ENCODE results near the gene VAV2. TPM values are rescaled to one million over a fixed set of nuclear protein-coding genes. Genes with fewer than 3 reads are reported as not detected.
A peak's percentile ranks its signal among the peaks of the same experiment; 100 is the strongest.

The VAV2 gene
- total and polyA plus RNA-seq, 2 of the 4 experiments (the other 2 are of a cell fraction), result 10.8 to 13.4 TPM

GRCh38 chr9:133773889-133774655 is 218.1 kb downstream of the VAV2 start:
- ChIA-PET POLR2A (ENCODE audit: unreplicated experiment) (no interaction called here), CTCF (interaction anchor here (0.5 to 0.9 kb wide), 2 partner anchors 8 to 249 kb away, joined by 3 read pairs; no protein-coding TSS in a partner anchor)
- no peak overlapping the region for H3K4me3 ChIP-seq (ENCODE audit: insufficient read depth, low read depth, low read length)
- H3K36me3 ChIP-seq (ENCODE audit: control insufficient read depth, insufficient read depth, low read length), result peaks cover 58% of the 10 kb centered on the region
- dilution Hi-C loops (cut with HindIII; ENCODE audit: low sequenced_read_pairs, unreplicated experiment), result no loop called here
- H4K91ac ChIP-seq (ENCODE audit: insufficient read depth, low read depth, low read length), result peak overlapping the region; percentile 18
- H3K9me3 ChIP-seq (ENCODE audit: control insufficient read depth, insufficient read depth, low read length), result no peaks in the 10 kb centered on the region
- intact Hi-C loops (cut with micrococcal nuclease), result no loop called here
- H4K5ac ChIP-seq (ENCODE audit: low read depth, low read length), result no peak overlapping the region
- no peak overlapping the region for H3K9ac ChIP-seq (ENCODE audit: low read depth, low read length)
- no peak overlapping the region for H2AK5ac ChIP-seq (ENCODE audit: low read depth, low read length)
- H4K8ac ChIP-seq (ENCODE audit: low read depth in 2 of 2, low read length in 2 of 2), result peak overlapping the region in 1 of 2 experiments; percentile 9; a peak in 1 of 4 replicates
- H3K79me1 ChIP-seq (ENCODE audit: low read depth in 1 of 2, low read length in 2 of 2), result no peaks in the 10 kb centered on the region; a peak in 1 of 4 replicates
- H3K4me1 ChIP-seq (ENCODE audit: control insufficient read depth, insufficient read depth, low read length), result peaks cover 4% of the 10 kb centered on the region; the same call in 1 of the 2 replicates
- TF ChIP-seq FOS (IDR thresholded peaks at IDR 0.05; ENCODE audit: low read depth, low read length) (no peak), MXI1 (IDR thresholded peaks at IDR 0.05; ENCODE audit: borderline replicate concordance, low read depth, low read length) (no peak), CEBPB (IDR thresholded peaks at IDR 0.05; ENCODE audit: low read depth, low read length) (no peak), RFX5 (IDR thresholded peaks at IDR 0.05; ENCODE audit: low read depth, low read length) (no peak), CTCF (conservative IDR thresholded peaks at IDR 0.05; ENCODE audit: low read depth, low read length) (no peak), NFE2L2 (IDR thresholded peaks at IDR 0.05; ENCODE audit: low read depth, low read length) (no peak), BHLHE40 (IDR thresholded peaks at IDR 0.05; ENCODE audit: low read depth, low read length) (peak; percentile 29; the same call in 1 of the 2 replicates)
- no peak overlapping the region for H2AK9ac ChIP-seq (replicated peaks; ENCODE audit: low read depth, low read length, poor library complexity)
- in situ Hi-C loops (cut with MboI; ENCODE audit: low sequenced_read_pairs), result no loop called here
- peak overlapping the region; percentile 42; the same call in 1 of the 2 replicates for H3K4me2 ChIP-seq (ENCODE audit: low read depth, low read length)
- H3K27me3 ChIP-seq (ENCODE audit: control insufficient read depth, insufficient read depth, low read length), result no peaks in the 10 kb centered on the region
- H2AFZ ChIP-seq (replicated peaks; ENCODE audit: low read length, poor library complexity), result no peak overlapping the region
- DNase-seq (peak; percentile 91), ATAC-seq (ENCODE audit: low read depth) (peak; percentile 83)
- H3K23ac ChIP-seq (ENCODE audit: low read depth, low read length), result no peak overlapping the region
- peak overlapping the region; percentile 51; the same call in 1 of the 2 replicates for H3K27ac ChIP-seq (ENCODE audit: insufficient read depth, low read length)
- H3K14ac ChIP-seq (replicated peaks; ENCODE audit: low read depth, low read length), result no peak overlapping the region
- peak overlapping the region; percentile 32 for H2BK5ac ChIP-seq (ENCODE audit: low read depth, low read length, poor library complexity, severe bottlenecking)
- H3K4ac ChIP-seq (ENCODE audit: low read depth, low read length), result peak overlapping the region; percentile 55; the same call in 1 of the 2 replicates
- peak overlapping the region; percentile 16; the same call in 1 of the 2 replicates for H2BK20ac ChIP-seq (ENCODE audit: low read depth, low read length)
- H3K9me1 ChIP-seq (ENCODE audit: insufficient read depth, low read length), result no peaks in the 10 kb centered on the region; the same call in 1 of the 2 replicates
- no peak overlapping the region; the same call in 2 of the 3 replicates for H2BK15ac ChIP-seq (ENCODE audit: low read depth, low read length)
- H4K20me1 ChIP-seq (ENCODE audit: insufficient read depth, low read length), result peaks cover 8% of the 10 kb centered on the region; the same call in 1 of the 2 replicates
- H2BK120ac ChIP-seq (ENCODE audit: low read depth, low read length), result peak overlapping the region; percentile 16; the same call in 1 of the 2 replicates
- 33% methylated on average over 1 of the region's 9 CpGs; no CpG with 5 or more reads in 1 of the 2 experiments for WGBS, 2 experiments (ENCODE audit: extremely low coverage in 2 of 2, insufficient read length in 1 of 2)
- H3K56ac ChIP-seq (ENCODE audit: extremely low read depth, insufficient read depth, low read length), result no peak overlapping the region
- BruUV-seq (replicated peaks), result no TSS peak
- H3K18ac ChIP-seq (ENCODE audit: low read depth, low read length), result no peak overlapping the region
